Kidney (tissue), 22 donors: Measurements from ENCODE around the gene PGAP2. TPM values are rescaled to one million over a fixed set of nuclear protein-coding genes. Genes with fewer than 3 reads are reported as not detected.
"Not testable (repeated sequence)": the region's sequence is repeated elsewhere in the genome, so short reads cannot be mapped to it uniquely, and the experiment has no call there.

ENCODE experiments used
- DNase-seq, 5 donors: peaks; one replicate each; pipeline ENCODE4 v3.0.0-alpha.2; 2013 to 2020
- FAIRE-seq: peaks from 2 replicates; lab custom pipeline; 2012; peaks lifted over from hg19 to GRCh38; lab: Jason Lieb, UNC
- H3K27ac ChIP-seq, 2 donors: one replicate each; pipeline ENCODE4 v1.7.0; 2013; ENCODE audit warnings: low read depth in 2 of 2, low read length in 2 of 2, inconsistent platforms in 1 of 2
- H3K27me3 ChIP-seq: one replicate; pipeline ENCODE4 v1.7.1; 2013; ENCODE audit warnings: low read length, inconsistent platforms; ENCODE audit not compliant: control insufficient read depth, insufficient read depth
- H3K36me3 ChIP-seq, 3 donors: one replicate each; pipeline versions ENCODE4 v1.7.0 to v1.7.1; 2013; ENCODE audit warnings: low read length in 3 of 3, control low read depth in 1 of 3, inconsistent platforms in 1 of 3; ENCODE audit not compliant: insufficient read depth in 3 of 3, control insufficient read depth in 2 of 3
- H3K4me1 ChIP-seq, 3 donors: one replicate each; pipeline versions ENCODE4 v1.7.0 to v1.7.1; 2013; ENCODE audit warnings: low read length in 3 of 3, inconsistent platforms in 1 of 3, low read depth in 1 of 3; ENCODE audit not compliant: control insufficient read depth in 2 of 3, insufficient read depth in 2 of 3
- H3K4me3 ChIP-seq, 3 donors: one replicate each; pipeline versions ENCODE4 v1.7.0 to v1.8.1; 2013; ENCODE audit warnings: low read length in 3 of 3, control low read depth in 1 of 3, inconsistent platforms in 1 of 3
- H3K9ac ChIP-seq, 3 donors: one replicate each; pipeline versions ENCODE4 v1.7.0 to v1.7.1; 2013; ENCODE audit warnings: low read length in 3 of 3, control low read depth in 1 of 3, inconsistent platforms in 1 of 3
- H3K9me3 ChIP-seq, 3 donors: one replicate each; pipeline versions ENCODE4 v1.7.0 to v1.7.1; 2013; ENCODE audit warnings: low read length in 3 of 3, control low read depth in 1 of 3, inconsistent platforms in 1 of 3; ENCODE audit not compliant: control insufficient read depth in 2 of 3, insufficient read depth in 1 of 3
- intact Hi-C: fragments of 100-400 bp; cut with DNase I; formaldehyde crosslinking; loops from one replicate; pipeline ENCODE4 v1.11.1; 2022
- long read RNA-seq, 10 donors: library from polyadenylated mRNA in 1 of 10; unstranded in 1 of 10; transcript quantifications; one replicate each; pipeline ENCODE4 v2.0.0 and lab custom pipeline, GENCODE V29; 2021 to 2026
- polyA plus RNA-seq: library from polyadenylated mRNA; stranded (reverse); fragments of 350-450 nt; fragmentation: Illumina TruSeq; extraction: RNeasy Lipid Tissue Mini Kit (QIAGEN cat#74804); gene quantifications from one replicate; pipeline ENCODE4 v1.2.3, GENCODE V29; 2014; ENCODE audit warnings: low read depth, low replicate concordance; ENCODE audit not compliant: insufficient read depth
- total RNA-seq: library from RNA; stranded (reverse); fragmentation: NEBNext Ultra II Directional; extraction: Animal tissue kit (Norgen Biotek cat#: 25700); gene quantifications from one replicate; pipeline ENCODE4 v1.2.1, GENCODE V29; 2021
- TF ChIP-seq, protein P1 (sequence below): IDR thresholded peaks from 3 replicates; pipeline ENCODE4 v1.5.1; 2012; ENCODE audit warnings: mild to moderate bottlenecking, moderate library complexity, borderline replicate concordance; ENCODE audit not compliant: insufficient read depth; ENCODE audit errors: extremely low read depth
- donor health status: control.
- donor health status: control.
- donor health status: control.
- donor health status: control.
- donor health status: control.
- donor health status: DM: yes; HTN: yes; CAD: no.
- donor health status: Normal renal cell carcinoma (clear cell type).

The PGAP2 gene
- 19.5 TPM for total RNA-seq
- polyA plus RNA-seq, result 17.5 TPM
- long read RNA-seq, donor 1, partial matches to known transcripts, result 0 of 5 reads
- long read RNA-seq, donor 1, other reads (novel, unspliced or antisense), result 0 of 5 reads
- long read RNA-seq, donor 2, partial matches to known transcripts, result 11 of 15 reads
- long read RNA-seq, donor 2, other reads (novel, unspliced or antisense), result 0 of 15 reads
- long read RNA-seq, donor 3, partial matches to known transcripts, result 0 of 13 reads
- long read RNA-seq, donor 3, other reads (novel, unspliced or antisense), result 0 of 13 reads
- long read RNA-seq, donor 4, partial matches to known transcripts, result 0 of 3 reads
- long read RNA-seq, donor 4, other reads (novel, unspliced or antisense), result 0 of 3 reads
- long read RNA-seq, donor 5, partial matches to known transcripts, result 0 of 2 reads
- long read RNA-seq, donor 5, other reads (novel, unspliced or antisense), result 0 of 2 reads
- long read RNA-seq, donor 6, partial matches to known transcripts, result 0 of 4 reads
- long read RNA-seq, donor 6, other reads (novel, unspliced or antisense), result 0 of 4 reads
- long read RNA-seq, donor 7, transcript PGAP2-207 (6 exons, 931 nt), result major isoform, 5 of 16 reads
- long read RNA-seq, donor 7, partial matches to known transcripts, result 5 of 16 reads
- long read RNA-seq, donor 7, other reads (novel, unspliced or antisense), result 2 of 16 reads
- long read RNA-seq, donor 8, partial matches to known transcripts, result 0 of 6 reads
- long read RNA-seq, donor 8, other reads (novel, unspliced or antisense), result 0 of 6 reads
- long read RNA-seq, donor 9, partial matches to known transcripts, result 0 of 4 reads
- long read RNA-seq, donor 9, other reads (novel, unspliced or antisense), result 0 of 4 reads
- long read RNA-seq, donor 10, partial matches to known transcripts, result 0 of 6 reads
- long read RNA-seq, donor 10, other reads (novel, unspliced or antisense), result 0 of 6 reads

GRCh38 chr11:3807909-3808860 lies at the start of gene PGAP2:
Gene PGAP2 (plus strand): TSS chr11:3808560. CDS start chr11:3811260, 2,700 bp downstream.
- FAIRE-seq, result no peak
- peak; percentile 81 to 90 (median 88) for DNase-seq
- Histone ChIP-seq H3K36me3 (no peaks in the 10 kb centered on the region), H3K27ac (peak within 1 kb of the TSS; percentile 11 to 55), H3K9me3 (no peaks in the 10 kb centered on the region), H3K4me3 (peak within 1 kb of the TSS; percentile 87 to 97 (median 90)), H3K9ac (peak within 1 kb of the TSS; percentile 64 to 94 (median 78)), H3K4me1 (peaks cover 0 to 8% (median 3%) of the 10 kb centered on the region in 3 donors), H3K27me3 (no peaks in the 10 kb centered on the region)
- intact Hi-C loops, result no loop called here
- TF ChIP-seq, protein P1, sequence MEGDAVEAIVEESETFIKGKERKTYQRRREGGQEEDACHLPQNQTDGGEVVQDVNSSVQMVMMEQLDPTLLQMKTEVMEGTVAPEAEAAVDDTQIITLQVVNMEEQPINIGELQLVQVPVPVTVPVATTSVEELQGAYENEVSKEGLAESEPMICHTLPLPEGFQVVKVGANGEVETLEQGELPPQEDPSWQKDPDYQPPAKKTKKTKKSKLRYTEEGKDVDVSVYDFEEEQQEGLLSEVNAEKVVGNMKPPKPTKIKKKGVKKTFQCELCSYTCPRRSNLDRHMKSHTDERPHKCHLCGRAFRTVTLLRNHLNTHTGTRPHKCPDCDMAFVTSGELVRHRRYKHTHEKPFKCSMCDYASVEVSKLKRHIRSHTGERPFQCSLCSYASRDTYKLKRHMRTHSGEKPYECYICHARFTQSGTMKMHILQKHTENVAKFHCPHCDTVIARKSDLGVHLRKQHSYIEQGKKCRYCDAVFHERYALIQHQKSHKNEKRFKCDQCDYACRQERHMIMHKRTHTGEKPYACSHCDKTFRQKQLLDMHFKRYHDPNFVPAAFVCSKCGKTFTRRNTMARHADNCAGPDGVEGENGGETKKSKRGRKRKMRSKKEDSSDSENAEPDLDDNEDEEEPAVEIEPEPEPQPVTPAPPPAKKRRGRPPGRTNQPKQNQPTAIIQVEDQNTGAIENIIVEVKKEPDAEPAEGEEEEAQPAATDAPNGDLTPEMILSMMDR, result peak; percentile 64

- Histone ChIP-seq H3K27me3 (no peaks in the 10 kb centered on the region), H3K4me3 (no peak overlapping the region), H3K27ac (no peak overlapping the region), H3K9me3 (no peaks in the 10 kb centered on the region), H3K4me1 (no peaks in the 10 kb centered on the region), H3K36me3 (peaks cover 9 to 59% (median 34%) of the 10 kb centered on the region in 3 donors), H3K9ac (no peak overlapping the region)
- FAIRE-seq, result no peak
- TF ChIP-seq, protein P1, result no peak
- intact Hi-C loops, result no loop called here
- no peak for DNase-seq
Measured at GRCh38 chr11:3764266-3764665, 44.1 kb upstream of the PGAP2 start.

- peaks cover 6 to 68% (median 34%) of the 10 kb centered on the region in 3 donors for H3K36me3 ChIP-seq
- H3K4me1 ChIP-seq, H3K9me3 ChIP-seq, H3K27ac ChIP-seq, H3K9ac ChIP-seq, FAIRE-seq, DNase-seq, H3K4me3 ChIP-seq, intact Hi-C loops, H3K27me3 ChIP-seq: not testable (repeated sequence)
Measured at GRCh38 chr11:3766836-3767235, 41.5 kb upstream of the PGAP2 start.
